MCF 10A (cell line): ENCODE data around the gene RPS15. TPM values are rescaled to one million over a fixed set of nuclear protein-coding genes. Genes with fewer than 3 reads are reported as not detected.

Source experiments
- BruUV-seq: library from RNA; stranded (reverse); fragments of 400-500 nt; replicated peaks from 2 replicates; lab custom pipeline; 2021; lab: Mats Ljungman, UMichigan
- CTCF ChIA-PET: fragments of 300-600 bp; sonication (Branson Sonifier 250); formaldehyde crosslinking; extraction: SDS; loops from one replicate; lab custom pipeline; 2021; ENCODE audit warnings: antibody characterized with exemption, inconsistent platforms; lab: Yijun Ruan, JAX
- POLR2A ChIA-PET: fragments of 300-600, 350-650 bp; sonication (Branson Sonifier 250); formaldehyde crosslinking; extraction: SDS; loops from one replicate; lab custom pipeline; 2020; ENCODE audit warnings: antibody characterized with exemption, inconsistent platforms; lab: Yijun Ruan, JAX
- DNase-seq: peaks from one replicate; pipeline ENCODE4 v3.0.0-alpha.2; 2018; ENCODE audit not compliant: unreplicated experiment
- H3K27ac Mint-ChIP-seq: one replicate; pipeline ENCODE4 v1.8.0; 2022; ENCODE audit warnings: mild to moderate bottlenecking, low read depth, mixed read lengths; ENCODE audit not compliant: unreplicated experiment
- H3K27me3 Mint-ChIP-seq: one replicate; pipeline ENCODE4 v1.8.0; 2022; ENCODE audit warnings: mixed read lengths; ENCODE audit not compliant: insufficient read depth, unreplicated experiment
- H3K36me3 Mint-ChIP-seq: one replicate; pipeline ENCODE4 v1.8.0; 2022; ENCODE audit warnings: mild to moderate bottlenecking, moderate library complexity, mixed read lengths; ENCODE audit not compliant: insufficient read depth, unreplicated experiment
- H3K4me1 Mint-ChIP-seq: one replicate; pipeline ENCODE4 v1.8.0; 2022; ENCODE audit warnings: mixed read lengths; ENCODE audit not compliant: insufficient read depth, unreplicated experiment
- H3K4me3 Mint-ChIP-seq: one replicate; pipeline ENCODE4 v1.8.0; 2022; ENCODE audit warnings: mild to moderate bottlenecking, moderate library complexity, mixed read lengths; ENCODE audit not compliant: unreplicated experiment
- H3K9me3 Mint-ChIP-seq: one replicate; pipeline ENCODE4 v1.8.0; 2022; ENCODE audit warnings: mixed read lengths; ENCODE audit not compliant: unreplicated experiment
- CTCF ChIP-seq: fragments of 200-600 bp; IDR thresholded peaks from one replicate; pipeline ENCODE4 v1.8.0; 2022; ENCODE audit warnings: antibody characterized with exemption, mild to moderate bottlenecking; ENCODE audit not compliant: unreplicated experiment
- intact Hi-C: fragments of 100-400 bp; cut with micrococcal nuclease; formaldehyde crosslinking; loops from 2 replicates; pipeline ENCODE4 v1.14.1; 2022
- total RNA-seq: library from RNA; stranded (reverse); gene quantifications from 2 replicates; pipeline ENCODE4 v1.2.3, GENCODE V29; 2022

Gene RPS15
- total RNA-seq, 1 experiment from 2014 or later: 1,168 TPM

GRCh38 chr19:1483131-1483978 lies 45.2 kb downstream of the RPS15 start:
- H3K27ac Mint-ChIP-seq: no peak overlapping the region
- no peak for DNase-seq
- BruUV-seq: no TSS peak
- peaks cover 8% of the 10 kb centered on the region for H3K36me3 Mint-ChIP-seq
- H3K9me3 Mint-ChIP-seq: no peaks in the 10 kb centered on the region
- POLR2A ChIA-PET: no interaction called here
- CTCF ChIA-PET: no interaction called here
- intact Hi-C loops: no loop called here
- no peaks in the 10 kb centered on the region for H3K27me3 Mint-ChIP-seq
- TF ChIP-seq CTCF: no peak
- H3K4me1 Mint-ChIP-seq: peaks cover 6% of the 10 kb centered on the region
- no peak overlapping the region for H3K4me3 Mint-ChIP-seq

GRCh38 chr19:1483979-1484428 lies 45.8 kb downstream of the RPS15 start:
- no peak for DNase-seq
- POLR2A ChIA-PET: no interaction called here
- CTCF ChIA-PET: interaction anchor here (0.7 kb wide), 1 partner anchor 196 kb away, joined by 5 read pairs; no protein-coding TSS in a partner anchor
- intact Hi-C loops: no loop called here
- no peak for TF ChIP-seq CTCF
- peaks cover 4% of the 10 kb centered on the region for H3K36me3 Mint-ChIP-seq
- H3K4me1 Mint-ChIP-seq: peaks cover 4% of the 10 kb centered on the region
- BruUV-seq: no TSS peak
- H3K4me3 Mint-ChIP-seq: no peak overlapping the region
- no peaks in the 10 kb centered on the region for H3K9me3 Mint-ChIP-seq
- H3K27ac Mint-ChIP-seq: no peak overlapping the region
- no peaks in the 10 kb centered on the region for H3K27me3 Mint-ChIP-seq

GRCh38 chr19:1486720-1487575 lies 48.8 kb downstream of the RPS15 start:
- H3K27me3 Mint-ChIP-seq: no peaks in the 10 kb centered on the region
- no peak for TF ChIP-seq CTCF
- no peaks in the 10 kb centered on the region for H3K9me3 Mint-ChIP-seq
- H3K4me3 Mint-ChIP-seq: no peak overlapping the region
- H3K27ac Mint-ChIP-seq: no peak overlapping the region
- peaks cover 4% of the 10 kb centered on the region for H3K4me1 Mint-ChIP-seq
- ChIA-PET CTCF (no interaction called here), POLR2A (no interaction called here)
- no peak for DNase-seq
- no TSS peak for BruUV-seq
- intact Hi-C loops: no loop called here
- no peaks in the 10 kb centered on the region for H3K36me3 Mint-ChIP-seq
